Brain pericyte (primary cell): Measurements from ENCODE around the gene FAM171A2.

ENCODE experiments used
- DNase-seq: peaks from one replicate; pipeline ENCODE4 v3.0.0-alpha.2; 2012; ENCODE audit warnings: low read depth, low spot score

FAM171A2 gene

GRCh38 chr17:44361292-44362260, 2.1 kb downstream of the FAM171A2 start:
- DNase-seq = no peak

GRCh38 chr17:44360826-44361225, 2.8 kb downstream of the FAM171A2 start:
- DNase-seq = no peak

- no peak for DNase-seq
Observed at GRCh38 chr17:44360144-44360533, 3.5 kb downstream of the FAM171A2 start.

- DNase-seq = no peak
Observed at GRCh38 chr17:44359458-44360143, 4.1 kb downstream of the FAM171A2 start.

- no peak for DNase-seq
Observed at GRCh38 chr17:44359006-44359405, 4.6 kb downstream of the FAM171A2 start.

- no peak for DNase-seq
Observed at GRCh38 chr17:44358066-44358465, 5.6 kb downstream of the FAM171A2 start.

- DNase-seq = no peak
Observed at GRCh38 chr17:44356241-44356640, 7.4 kb downstream of the FAM171A2 start.

- no peak for DNase-seq
Observed at GRCh38 chr17:44355642-44356099, 8.0 kb downstream of the FAM171A2 start.

- DNase-seq = no peak
Observed at GRCh38 chr17:44354582-44355561, 8.8 kb downstream of the FAM171A2 start.

- no peak for DNase-seq
Observed at GRCh38 chr17:44353672-44354331, 9.9 kb downstream of the FAM171A2 start.

- no peak for DNase-seq
Observed at GRCh38 chr17:44352828-44353671, 10.6 kb downstream of the FAM171A2 start.

GRCh38 chr17:44351961-44352827, 11.5 kb downstream of the FAM171A2 start:
- DNase-seq = no peak

GRCh38 chr17:44351464-44351863, 12.2 kb downstream of the FAM171A2 start:
- no peak for DNase-seq

GRCh38 chr17:44350733-44351226, 12.9 kb downstream of the FAM171A2 start:
- DNase-seq = no peak

- no peak for DNase-seq
Observed at GRCh38 chr17:44349553-44350070, 14.0 kb downstream of the FAM171A2 start.

- no peak for DNase-seq
Observed at GRCh38 chr17:44348988-44349364, 14.7 kb downstream of the FAM171A2 start.

- DNase-seq = no peak
Observed at GRCh38 chr17:44348234-44348987, 15.2 kb downstream of the FAM171A2 start.
